HepG2 (cell line): ENCODE results near the gene HIPK4. TPM values are rescaled to one million over a fixed set of nuclear protein-coding genes. Genes with fewer than 3 reads are reported as not detected.

ENCODE experiments used
- ATF7 ChIP-seq, 2 experiments: fragments of 450-650 bp in 1 of 2; sonication (generic) in 1 of 2; formaldehyde crosslinking in 1 of 2; IDR thresholded peaks; 2 replicates each; pipeline versions ENCODE4 v1.4.0 to v1.6.1; 2016 to 2020; ENCODE audit warnings: antibody characterized with exemption in 1 of 2, mild to moderate bottlenecking in 1 of 2, missing genetic modification reagents in 1 of 2
- BCLAF1 ChIP-seq: fragments of 450-650 bp; IDR thresholded peaks from 2 replicates; pipeline ENCODE4 v1.6.1; 2017; ENCODE audit warnings: mild to moderate bottlenecking
- BRD4 ChIP-seq: sonication (generic); formaldehyde crosslinking; IDR thresholded peaks from 2 replicates; pipeline ENCODE4 v1.4.0; 2020; ENCODE audit warnings: missing genetic modification reagents
- CCAR2 ChIP-seq: fragments of 200-400 bp; formaldehyde crosslinking; optimal IDR thresholded peaks from 2 replicates; pipeline ENCODE3; 2018; ENCODE audit warnings: low read depth, mild to moderate bottlenecking, low read length, moderate library complexity
- E2F1 ChIP-seq: sonication (generic); formaldehyde crosslinking; IDR thresholded peaks from 2 replicates; pipeline ENCODE4 v1.5.0; 2020; ENCODE audit warnings: missing genetic modification reagents
- GRHL1 ChIP-seq: sonication (generic); formaldehyde crosslinking; conservative IDR thresholded peaks from 2 replicates; pipeline ENCODE4 v1.8.0; 2022; ENCODE audit warnings: missing genetic modification reagents
- IKZF5 ChIP-seq: IDR thresholded peaks from 2 replicates; pipeline ENCODE4 v1.6.1; 2018; ENCODE audit warnings: missing genetic modification reagents, mild to moderate bottlenecking, missing compliant biosample characterization
- MEIS2 ChIP-seq: sonication (generic); formaldehyde crosslinking; IDR thresholded peaks from 2 replicates; pipeline ENCODE4 v1.9.0; 2021; ENCODE audit warnings: mild to moderate bottlenecking, missing genetic modification reagents
- MTF2 ChIP-seq: sonication (generic); formaldehyde crosslinking; IDR thresholded peaks from 2 replicates; pipeline ENCODE4 v1.5.0; 2020; ENCODE audit warnings: missing genetic modification reagents, borderline replicate concordance
- MYNN ChIP-seq: sonication (generic); formaldehyde crosslinking; IDR thresholded peaks from 2 replicates; pipeline ENCODE4 v1.4.0; 2020; ENCODE audit warnings: mild to moderate bottlenecking, low read depth, missing genetic modification reagents
- MYPOP ChIP-seq: sonication (generic); formaldehyde crosslinking; IDR thresholded peaks from 2 replicates; pipeline ENCODE4 v1.8.1; 2023; ENCODE audit warnings: mild to moderate bottlenecking, moderate library complexity, missing genetic modification reagents
- RBAK ChIP-seq: sonication (generic); formaldehyde crosslinking; IDR thresholded peaks from 2 replicates; pipeline ENCODE4 v1.5.1; 2020; ENCODE audit warnings: mild to moderate bottlenecking, missing genetic modification reagents
- THAP11 ChIP-seq: IDR thresholded peaks from 2 replicates; pipeline ENCODE4 v1.6.1; 2016; ENCODE audit warnings: missing biosample characterization, missing genetic modification reagents
- ZNF251 ChIP-seq: sonication (generic); formaldehyde crosslinking; IDR thresholded peaks from 2 replicates; pipeline ENCODE4 v1.9.0; 2021; ENCODE audit warnings: mild to moderate bottlenecking, missing genetic modification reagents
- ZNF274 ChIP-seq: sonication (generic); formaldehyde crosslinking; IDR thresholded peaks from 2 replicates; pipeline ENCODE4 v1.5.1; 2020; ENCODE audit warnings: mild to moderate bottlenecking, missing genetic modification reagents
- ZNF3 ChIP-seq: IDR thresholded peaks from 2 replicates; pipeline ENCODE4 v1.7.0; 2017; ENCODE audit warnings: inconsistent platforms
- ZNF33B ChIP-seq: sonication (generic); formaldehyde crosslinking; IDR thresholded peaks from 2 replicates; pipeline ENCODE4 v1.5.1; 2020; ENCODE audit warnings: mild to moderate bottlenecking, missing genetic modification reagents
- ZNF383 ChIP-seq: sonication (generic); formaldehyde crosslinking; IDR thresholded peaks from 2 replicates; pipeline ENCODE4 v1.4.0; 2020; ENCODE audit warnings: missing genetic modification reagents, mild to moderate bottlenecking, borderline replicate concordance
- ZNF446 ChIP-seq: sonication (generic); formaldehyde crosslinking; IDR thresholded peaks from 2 replicates; pipeline ENCODE4 v1.5.0; 2020; ENCODE audit warnings: mild to moderate bottlenecking, missing genetic modification reagents
- ZNF607 ChIP-seq: sonication (generic); formaldehyde crosslinking; IDR thresholded peaks from 2 replicates; pipeline ENCODE4 v1.5.1; 2020; ENCODE audit warnings: missing genetic modification reagents, mild to moderate bottlenecking, borderline replicate concordance
- ZNF790 ChIP-seq: sonication (generic); formaldehyde crosslinking; IDR thresholded peaks from 2 replicates; pipeline ENCODE4 v1.8.0; 2022; ENCODE audit warnings: missing genetic modification reagents, mild to moderate bottlenecking, borderline replicate concordance
- ZNF816 ChIP-seq: sonication (generic); formaldehyde crosslinking; IDR thresholded peaks from 2 replicates; pipeline ENCODE4 v1.8.0; 2022; ENCODE audit warnings: missing genetic modification reagents, mild to moderate bottlenecking, borderline replicate concordance
- polyA plus RNA-seq, 8 experiments: library from polyadenylated mRNA; depleted of rRNA in 3 of 8; stranded (reverse) in 7 of 8; unstranded in 1 of 8; fragments of >200 nt; fragmentation: Illumina TruSeq in 4 of 8; extraction: Trizol in 4 of 8; gene quantifications; 2 replicates each; pipeline versions ENCODE4 v1.2.1 to v1.2.3, GENCODE V29; 2011 to 2016; ENCODE audit warnings: low read depth in 4 of 8, missing spikeins in 1 of 8, mixed read lengths in 1 of 8; ENCODE audit not compliant: insufficient read depth in 1 of 8
- total RNA-seq, 5 experiments: library from RNA; depleted of rRNA; stranded (reverse); fragments of >200 nt; fragmentation: Illumina TruSeq; extraction: Trizol; gene quantifications; 2 replicates each; pipeline ENCODE4 v1.2.3, GENCODE V29; 2016; ENCODE audit warnings: low read depth in 1 of 5

HIPK4 gene
- total and polyA plus RNA-seq, 2 of the 13 experiments (the other 11 are each of a cell fraction or from before 2014, with no cell fraction given): 0.03 TPM; not detected in 1

GRCh38 chr19:40348125-40348913 lies 41.7 kb downstream of the HIPK4 start, which contains the start of the genes C19orf47 and PLD3 (continued):
- TF ChIP-seq GRHL1 (no peak), MYPOP (CRISPR knock-in tag) (no peak), MYNN (CRISPR knock-in tag) (no peak), ZNF3 (CRISPR knock-in tag) (no peak), ZNF33B (CRISPR knock-in tag) (no peak), MTF2 (no peak), THAP11 (peak; percentile 95), E2F1 (no peak), ATF7 (IDR thresholded peaks at IDR 0.05) (no peak), ATF7 (CRISPR knock-in tag; IDR thresholded peaks at IDR 0.05) (0 out of 2 replicates have a peak, but pooled peaks have one; percentile 33), ZNF790 (CRISPR knock-in tag) (no peak), BRD4 (no peak), ZNF251 (CRISPR knock-in tag) (no peak), MEIS2 (no peak), ZNF446 (CRISPR knock-in tag) (no peak), IKZF5 (peak; percentile 68; the same call in 1 of the 2 replicates), ZNF274 (CRISPR knock-in tag) (peak; percentile 45), ZNF383 (no peak), ZNF816 (CRISPR knock-in tag) (no peak), RBAK (CRISPR knock-in tag) (no peak), ZNF607 (CRISPR knock-in tag) (0 out of 2 replicates have a peak, but pooled peaks have one; percentile 23), CCAR2 (no peak), BCLAF1 (no peak)
